ENCODE data around the gene ENKD1.

GRCh38 chr16:67669499-67670101 is 3.0 kb upstream of the ENKD1 start:
- TF ChIP-seq CTCF (IDR thresholded peaks at IDR 0.05; ENCODE audit: low read length) (no peak), EZH2 (IDR thresholded peaks at IDR 0.05; ENCODE audit: borderline replicate concordance, low read length) (no peak)
